Right atrium auricular region (tissue), 2 donors: ENCODE data around the gene OR10A2. TPM values are rescaled to one million over a fixed set of nuclear protein-coding genes. Genes with fewer than 3 reads are reported as not detected.

Experiments used
- DNase-seq: peaks from one replicate; pipeline ENCODE4 v3.0.0-alpha.2; 2019; ENCODE audit warnings: low spot score
- H3K27ac ChIP-seq, 2 donors: fragments of 200-600 bp; sonication (generic); 1 replicate in 1 of 2; 2 replicates in 1 of 2; pipeline ENCODE4 v1.5.1; 2016 to 2019
- H3K27me3 ChIP-seq, 2 donors: fragments of 200-600 bp; sonication (generic); one replicate each; pipeline versions ENCODE4 v1.5.1 to v1.6.0; 2017 to 2019
- H3K36me3 ChIP-seq: fragments of 200-600 bp; sonication (generic); one replicate; pipeline ENCODE4 v1.5.1; 2016
- H3K4me1 ChIP-seq, 2 donors: fragments of 200-600 bp; sonication (generic); one replicate each; pipeline versions ENCODE4 v1.5.1 to v1.6.0; 2017 to 2019
- H3K4me3 ChIP-seq, 2 donors: fragments of 200-600 bp; sonication (generic); 1 replicate in 1 of 2; 2 replicates in 1 of 2; pipeline ENCODE4 v1.5.1; 2017 to 2019; ENCODE audit warnings: mild to moderate bottlenecking in 1 of 2, moderate library complexity in 1 of 2
- H3K9me3 ChIP-seq, 2 donors: fragments of 200-600 bp; sonication (generic); one replicate each; pipeline ENCODE4 v1.5.1; 2019
- CTCF ChIP-seq, 2 donors: fragments of 200-600 bp; sonication (generic); IDR thresholded peaks; one replicate each; pipeline ENCODE4 v1.5.1; 2019; ENCODE audit warnings: antibody characterized with exemption in 2 of 2
- total RNA-seq, 2 donors: library from RNA; depleted of rRNA; stranded (reverse); fragments of >200 nt; gene quantifications; one replicate each; pipeline ENCODE4 v1.1.0, GENCODE V29; 2016

OR10A2 gene
- not detected for total RNA-seq

- DNase-seq: no peak
- H3K27ac ChIP-seq: no peak within 1 kb of the TSS
- no peaks in the 10 kb centered on the region for H3K9me3 ChIP-seq
- TF ChIP-seq CTCF (IDR thresholded peaks at IDR 0.05): no peak
- no peaks in the 10 kb centered on the region for H3K36me3 ChIP-seq
- no peaks in the 10 kb centered on the region for H3K4me1 ChIP-seq
- no peak within 1 kb of the TSS for H3K4me3 ChIP-seq
- no peaks in the 10 kb centered on the region for H3K27me3 ChIP-seq
Observed at GRCh38 chr11:6862961-6863360, at the start of gene OR10A2. Gene OR10A2 (plus strand): TSS chr11:6863057. CDS start chr11:6869755, 6,698 bp downstream.

GRCh38 chr11:6813656-6814055 lies 49.2 kb upstream of the OR10A2 start:
- DNase-seq: no peak
- Histone ChIP-seq H3K4me1 (no peaks in the 10 kb centered on the region), H3K27ac (no peak overlapping the region), H3K36me3 (no peaks in the 10 kb centered on the region), H3K4me3 (no peak overlapping the region), H3K9me3 (no peaks in the 10 kb centered on the region), H3K27me3 (no peaks in the 10 kb centered on the region)
- no peak for TF ChIP-seq CTCF (IDR thresholded peaks at IDR 0.05)

- no peak overlapping the region for H3K4me3 ChIP-seq
- no peak overlapping the region for H3K27ac ChIP-seq
- TF ChIP-seq CTCF (IDR thresholded peaks at IDR 0.05): no peak
- DNase-seq: no peak
- H3K4me1 ChIP-seq: no peaks in the 10 kb centered on the region
- peaks cover 0 to 14% of the 10 kb centered on the region in 2 donors for H3K9me3 ChIP-seq
- no peaks in the 10 kb centered on the region for H3K27me3 ChIP-seq
- H3K36me3 ChIP-seq: no peaks in the 10 kb centered on the region
Observed at GRCh38 chr11:6817694-6818093, 45.2 kb upstream of the OR10A2 start.

- Histone ChIP-seq H3K27ac (no peak overlapping the region), H3K27me3 (no peaks in the 10 kb centered on the region), H3K4me1 (no peaks in the 10 kb centered on the region), H3K4me3 (no peak overlapping the region), H3K9me3 (peaks cover 0 to 14% of the 10 kb centered on the region in 2 donors), H3K36me3 (no peaks in the 10 kb centered on the region)
- TF ChIP-seq CTCF (IDR thresholded peaks at IDR 0.05): no peak
- DNase-seq: no peak
Observed at GRCh38 chr11:6818967-6819366, 43.9 kb upstream of the OR10A2 start.

GRCh38 chr11:6824136-6824823 lies 38.6 kb upstream of the OR10A2 start:
- DNase-seq: no peak

More at GRCh38 chr11:6824136-6824823, 38.6 kb upstream of the OR10A2 start:
- Histone ChIP-seq H3K9me3 (peaks cover 0 to 14% of the 10 kb centered on the region in 2 donors), H3K4me1 (no peaks in the 10 kb centered on the region), H3K36me3 (no peaks in the 10 kb centered on the region), H3K27ac (no peak overlapping the region), H3K4me3 (no peak overlapping the region), H3K27me3 (no peaks in the 10 kb centered on the region)
- no peak for TF ChIP-seq CTCF (IDR thresholded peaks at IDR 0.05)
